Panc1 (cell line): ENCODE results near the gene HNRNPUL1. TPM values are rescaled to one million over a fixed set of nuclear protein-coding genes. Genes with fewer than 3 reads are reported as not detected.

Experiments
- ATAC-seq: fragments of 200-7000 bp; cut with Tn5 transposase; 2 replicates; pipeline ENCODE4 v1.9.1; 2020; ENCODE audit warnings: mild to moderate bottlenecking, moderate library complexity
- BruUV-seq: library from RNA; stranded (reverse); fragments of 400-500 nt; replicated peaks from 2 replicates; lab custom pipeline; 2021; lab: Mats Ljungman, UMichigan
- CTCF ChIA-PET: fragments of 300-600 bp; sonication (Branson Sonifier 250); formaldehyde crosslinking; loops from one replicate; lab custom pipeline; 2022; ENCODE audit warnings: antibody characterized with exemption; lab: Charles Lee
- POLR2A ChIA-PET: fragments of 300-600 bp; sonication (Branson Sonifier 250); formaldehyde crosslinking; loops from one replicate; lab custom pipeline; 2022; ENCODE audit warnings: antibody characterized with exemption; lab: Charles Lee
- DNase-seq: peaks from one replicate; pipeline ENCODE4 v3.0.0-alpha.2; 2010; ENCODE audit warnings: low read depth, low spot score
- H3K27ac ChIP-seq: 2 replicates; pipeline ENCODE4 v1.5.1; 2011; ENCODE audit warnings: mild to moderate bottlenecking, low read length, inconsistent platforms
- H3K27me3 ChIP-seq: fragments of 200-500 bp; sonication (Bioruptor generic); 2 replicates; pipeline ENCODE4 v1.6.0; 2014; ENCODE audit warnings: low read length, inconsistent platforms; ENCODE audit not compliant: control insufficient read depth, insufficient read depth
- H3K36me3 ChIP-seq: fragments of 200-500 bp; sonication (Bioruptor generic); 2 replicates; pipeline ENCODE4 v1.5.1; 2014; ENCODE audit warnings: inconsistent platforms, mild to moderate bottlenecking, low read length, moderate library complexity; ENCODE audit not compliant: control insufficient read depth, insufficient read depth
- H3K4me1 ChIP-seq: 2 replicates; pipeline ENCODE4 v1.5.1; 2011; ENCODE audit warnings: inconsistent platforms, mild to moderate bottlenecking, low read length, moderate library complexity; ENCODE audit not compliant: control insufficient read depth, insufficient read depth
- H3K4me3 ChIP-seq, 2 experiments: 2 replicates each; pipeline ENCODE4 v1.5.1; 2011 to 2012; ENCODE audit warnings: low read depth in 2 of 2, low read length in 2 of 2, mild to moderate bottlenecking in 2 of 2, inconsistent platforms in 1 of 2, moderate library complexity in 1 of 2
- H3K9me3 ChIP-seq: fragments of 200-500 bp; sonication (Bioruptor generic); 2 replicates; pipeline ENCODE4 v1.5.1; 2014; ENCODE audit warnings: low read depth, mild to moderate bottlenecking, inconsistent platforms, low read length, moderate library complexity; ENCODE audit not compliant: control insufficient read depth, insufficient read depth
- CTCF ChIP-seq: fragments of 450-650 bp; IDR thresholded peaks from 2 replicates; pipeline ENCODE4 v1.5.1; 2017; ENCODE audit warnings: mild to moderate bottlenecking
- POLR2AphosphoS5 ChIP-seq: IDR thresholded peaks from 2 replicates; pipeline ENCODE4 v1.6.1; 2012; ENCODE audit warnings: mild to moderate bottlenecking, low read depth, low read length, moderate library complexity
- SIN3A ChIP-seq: IDR thresholded peaks from 2 replicates; pipeline ENCODE4 v1.6.1; 2012; ENCODE audit warnings: low read depth, mild to moderate bottlenecking, low read length, moderate library complexity, borderline replicate concordance; ENCODE audit not compliant: insufficient read depth
- TCF7L2 ChIP-seq: IDR thresholded peaks from 2 replicates; pipeline ENCODE4 v1.6.1; 2011; ENCODE audit warnings: mild to moderate bottlenecking, low read depth, low read length, inconsistent platforms
- in situ Hi-C: cut with HindIII; loops from 2 replicates; pipeline ENCODE4 v1.10.0; 2016; ENCODE audit warnings: low sequenced_read_pairs, low pct_unique_long_range_greater_than_20kb
- intact Hi-C: fragments of 100-400 bp; cut with micrococcal nuclease; formaldehyde crosslinking; loops from one replicate; pipeline ENCODE4 v1.10.0; 2022; ENCODE audit not compliant: unreplicated experiment
- total RNA-seq: library from RNA; stranded (reverse); gene quantifications from one replicate; pipeline ENCODE4 v1.2.1, GENCODE V29; 2021; ENCODE audit not compliant: unreplicated experiment
- TF ChIP-seq, protein P1 (sequence below), 2 experiments: IDR thresholded peaks; 2 replicates each; pipeline ENCODE4 v1.6.1; 2011 to 2012; ENCODE audit warnings: low read depth in 2 of 2, control low read depth in 1 of 2, low read length in 1 of 2, mild to moderate bottlenecking in 1 of 2, moderate library complexity in 1 of 2; ENCODE audit not compliant: insufficient read depth in 1 of 2

HNRNPUL1 gene
- total RNA-seq, 1 experiment from 2014 or later: 183 TPM

- Histone ChIP-seq H3K9me3 (no peaks in the 10 kb centered on the region), H3K4me3 (no peak overlapping the region; a peak in 1 of 4 replicates), H3K27ac (no peak overlapping the region), H3K36me3 (peaks cover 2% of the 10 kb centered on the region; the same call in 1 of the 2 replicates), H3K4me1 (peaks cover 15% of the 10 kb centered on the region), H3K27me3 (no peaks in the 10 kb centered on the region)
- CTCF ChIA-PET: no interaction called here
- ATAC-seq: no peak
- BruUV-seq: no TSS peak
- intact Hi-C loops (no loop called here), in situ Hi-C loops (no loop called here)
- POLR2A ChIA-PET: no interaction called here
- no peak for DNase-seq
- no peak for TF ChIP-seq TCF7L2
- no peak for TF ChIP-seq SIN3A
- TF ChIP-seq POLR2AphosphoS5: no peak
- no peak for TF ChIP-seq CTCF
- TF ChIP-seq, protein P1, sequence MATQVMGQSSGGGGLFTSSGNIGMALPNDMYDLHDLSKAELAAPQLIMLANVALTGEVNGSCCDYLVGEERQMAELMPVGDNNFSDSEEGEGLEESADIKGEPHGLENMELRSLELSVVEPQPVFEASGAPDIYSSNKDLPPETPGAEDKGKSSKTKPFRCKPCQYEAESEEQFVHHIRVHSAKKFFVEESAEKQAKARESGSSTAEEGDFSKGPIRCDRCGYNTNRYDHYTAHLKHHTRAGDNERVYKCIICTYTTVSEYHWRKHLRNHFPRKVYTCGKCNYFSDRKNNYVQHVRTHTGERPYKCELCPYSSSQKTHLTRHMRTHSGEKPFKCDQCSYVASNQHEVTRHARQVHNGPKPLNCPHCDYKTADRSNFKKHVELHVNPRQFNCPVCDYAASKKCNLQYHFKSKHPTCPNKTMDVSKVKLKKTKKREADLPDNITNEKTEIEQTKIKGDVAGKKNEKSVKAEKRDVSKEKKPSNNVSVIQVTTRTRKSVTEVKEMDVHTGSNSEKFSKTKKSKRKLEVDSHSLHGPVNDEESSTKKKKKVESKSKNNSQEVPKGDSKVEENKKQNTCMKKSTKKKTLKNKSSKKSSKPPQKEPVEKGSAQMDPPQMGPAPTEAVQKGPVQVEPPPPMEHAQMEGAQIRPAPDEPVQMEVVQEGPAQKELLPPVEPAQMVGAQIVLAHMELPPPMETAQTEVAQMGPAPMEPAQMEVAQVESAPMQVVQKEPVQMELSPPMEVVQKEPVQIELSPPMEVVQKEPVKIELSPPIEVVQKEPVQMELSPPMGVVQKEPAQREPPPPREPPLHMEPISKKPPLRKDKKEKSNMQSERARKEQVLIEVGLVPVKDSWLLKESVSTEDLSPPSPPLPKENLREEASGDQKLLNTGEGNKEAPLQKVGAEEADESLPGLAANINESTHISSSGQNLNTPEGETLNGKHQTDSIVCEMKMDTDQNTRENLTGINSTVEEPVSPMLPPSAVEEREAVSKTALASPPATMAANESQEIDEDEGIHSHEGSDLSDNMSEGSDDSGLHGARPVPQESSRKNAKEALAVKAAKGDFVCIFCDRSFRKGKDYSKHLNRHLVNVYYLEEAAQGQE (IDR thresholded peaks at IDR 0.05; ENCODE audit: insufficient read depth in 1 of 2, low read depth in 2 of 2, low read length in 1 of 2): no peak
Observed at GRCh38 chr19:41311613-41312012, 47.4 kb downstream of the HNRNPUL1 start.

- Histone ChIP-seq H3K27ac (no peak overlapping the region), H3K36me3 (no peaks in the 10 kb centered on the region), H3K4me3 (no peak overlapping the region), H3K4me1 (no peaks in the 10 kb centered on the region), H3K27me3 (no peaks in the 10 kb centered on the region), H3K9me3 (no peaks in the 10 kb centered on the region)
- DNase-seq (no peak), ATAC-seq (no peak)
- CTCF ChIA-PET: no interaction called here
- POLR2A ChIA-PET: no interaction called here
- intact Hi-C loops (no loop called here), in situ Hi-C loops (no loop called here)
- TF ChIP-seq TCF7L2 (no peak), SIN3A (no peak), POLR2AphosphoS5 (no peak), CTCF (no peak)
- TF ChIP-seq, protein P1 (IDR thresholded peaks at IDR 0.05; ENCODE audit: insufficient read depth in 1 of 2, low read depth in 2 of 2, low read length in 1 of 2): no peak
- no TSS peak for BruUV-seq
Observed at GRCh38 chr19:41316306-41316920, 52.2 kb downstream of the HNRNPUL1 start.
